K562 (cell line): ENCODE measurements around the gene COL1A1. TPM values are rescaled to one million over a fixed set of nuclear protein-coding genes. Genes with fewer than 3 reads are reported as not detected.

Experiments
- ATAC-seq: fragments of 200-7000 bp; cut with Tn5 transposase; 3 replicates; pipeline ENCODE4 v1.9.1; 2020; ENCODE audit warnings: moderate library complexity
- BruUV-seq: library from RNA; stranded (reverse); fragments of 400-500 nt; replicated peaks from 2 replicates; lab custom pipeline; 2021; lab: Mats Ljungman, UMichigan
- CTCF ChIA-PET: fragments of 300-600 bp; formaldehyde crosslinking; extraction: SDS; loops from one replicate; lab custom pipeline; 2021; ENCODE audit warnings: low intra/inter-chr PET ratio; lab: Yijun Ruan, JAX
- POLR2A ChIA-PET: fragments of 300-600, 350-650 bp; sonication (Branson Sonifier 250); formaldehyde crosslinking; extraction: SDS; loops from one replicate; lab custom pipeline; 2021; ENCODE audit warnings: antibody characterized with exemption, inconsistent platforms; lab: Yijun Ruan, JAX
- DNase-seq, 4 experiments: peaks; one replicate each; pipeline versions ENCODE4 v3.0.0 to v3.0.0-alpha.2; 2011 to 2018; ENCODE audit warnings: low spot score in 3 of 4, mixed read lengths in 3 of 4; ENCODE audit errors: extremely low read depth in 1 of 4
- FAIRE-seq: peaks from 2 replicates; lab custom pipeline; 2011; peaks lifted over from hg19 to GRCh38; lab: Jason Lieb, UNC
- H2AFZ ChIP-seq: 2 replicates; pipeline ENCODE4 v1.6.0; 2011; ENCODE audit warnings: low read depth, low read length, control low read depth, inconsistent platforms
- H3K27ac ChIP-seq: fragments of 200-600 bp; 3 replicates; pipeline ENCODE4 v1.8.0; 2011; ENCODE audit warnings: low read depth, mild to moderate bottlenecking, control low read depth, inconsistent platforms, low read length, moderate library complexity, mixed read lengths; ENCODE audit errors: extremely low read depth
- H3K27me3 ChIP-seq, 2 experiments: fragments of 300-600 bp in 1 of 2; 2 replicates in 1 of 2; 3 replicates in 1 of 2; pipeline versions ENCODE4 v1.6.0 to v1.8.0; 2011; ENCODE audit warnings: inconsistent platforms in 2 of 2, low read length in 2 of 2, mild to moderate bottlenecking in 1 of 2, mixed read lengths in 1 of 2, moderate library complexity in 1 of 2; ENCODE audit not compliant: control insufficient read depth in 2 of 2, insufficient read depth in 2 of 2
- H3K36me3 ChIP-seq: fragments of 300-600 bp; 3 replicates; pipeline ENCODE4 v1.8.0; 2011; ENCODE audit warnings: mild to moderate bottlenecking, low read length, inconsistent platforms; ENCODE audit not compliant: control insufficient read depth, insufficient read depth
- H3K4me1 ChIP-seq, 2 experiments: fragments of 200-600 bp in 1 of 2; replicated peaks in 1 of 2; 2 replicates in 1 of 2; 3 replicates in 1 of 2; pipeline versions ENCODE4 v1.5.1 to v1.8.0; 2011; ENCODE audit warnings: inconsistent platforms in 2 of 2, low read length in 2 of 2, mild to moderate bottlenecking in 1 of 2, mixed read lengths in 1 of 2, moderate library complexity in 1 of 2; ENCODE audit not compliant: control insufficient read depth in 2 of 2, insufficient read depth in 2 of 2
- H3K4me2 ChIP-seq: 2 replicates; pipeline ENCODE4 v1.6.1; 2011; ENCODE audit warnings: low read length, control low read depth, inconsistent platforms, mixed read lengths; ENCODE audit not compliant: insufficient read depth
- H3K4me3 ChIP-seq: fragments of 200-600 bp; sonication (generic), shearing (Covaris generic); 2 replicates; pipeline ENCODE4 v1.5.1; 2016; ENCODE audit warnings: control low read depth, inconsistent platforms
- H3K79me2 ChIP-seq: fragments of 200-600 bp; 3 replicates; pipeline ENCODE4 v1.8.0; 2011; ENCODE audit warnings: low read length, inconsistent platforms; ENCODE audit not compliant: control insufficient read depth, insufficient read depth
- H3K9ac ChIP-seq, 2 experiments: 2 replicates each; pipeline versions ENCODE4 v1.6.0 to v1.6.1; 2011; ENCODE audit warnings: low read depth in 2 of 2, low read length in 2 of 2, control low read depth in 1 of 2, inconsistent platforms in 1 of 2, mild to moderate bottlenecking in 1 of 2, mixed read lengths in 1 of 2; ENCODE audit not compliant: insufficient read depth in 1 of 2
- H3K9me1 ChIP-seq: one replicate; pipeline ENCODE4 v1.6.0; 2011; ENCODE audit warnings: inconsistent platforms, mild to moderate bottlenecking, low read length, moderate library complexity; ENCODE audit not compliant: control insufficient read depth, insufficient read depth
- H3K9me3 ChIP-seq: replicated peaks from 2 replicates; pipeline ENCODE4 v1.5.1; 2011; ENCODE audit warnings: low read depth, low read length, inconsistent platforms; ENCODE audit not compliant: control insufficient read depth, insufficient read depth
- H4K20me1 ChIP-seq: replicated peaks from 2 replicates; pipeline ENCODE4 v1.6.1; 2011; ENCODE audit warnings: low read length, inconsistent platforms, mixed read lengths; ENCODE audit not compliant: control insufficient read depth, insufficient read depth
- ZBTB7A ChIP-seq: IDR thresholded peaks from 2 replicates; pipeline ENCODE4 v1.6.1; 2011; ENCODE audit warnings: low read depth, mild to moderate bottlenecking, low read length, moderate library complexity, borderline replicate concordance; ENCODE audit not compliant: control insufficient read depth
- ZNF639 ChIP-seq, 2 experiments: fragments of 200-800 bp in 1 of 2; sonication (Bioruptor generic) in 1 of 2; sonication (generic) in 1 of 2; formaldehyde crosslinking in 1 of 2; IDR thresholded peaks in 1 of 2; conservative IDR thresholded peaks in 1 of 2; 2 replicates each; pipeline versions ENCODE4 v1.5.0 to v1.6.1; 2016 to 2020; ENCODE audit warnings: missing compliant biosample characterization in 1 of 2, missing genetic modification characterization in 1 of 2, missing genetic modification reagents in 1 of 2
- WGBS: fragments of 100-300 bp; shearing (Covaris generic); methylation state at CpG from one replicate; pipeline ENCODE4 v1.1.6; 2016; ENCODE audit warnings: low coverage, mixed read lengths; ENCODE audit not compliant: insufficient coverage; ENCODE audit errors: missing lambda C conversion rate; 5-methylcytosine and 5-hydroxymethylcytosine counted together
- in situ Hi-C: fragments of 300-500 bp; cut with MboI; formaldehyde crosslinking; loops from 4 replicates; pipeline ENCODE4 v1.15.0; 2018; ENCODE audit warnings: inconsistent platforms, mixed read lengths
- intact Hi-C: fragments of 100-400 bp; cut with micrococcal nuclease; formaldehyde crosslinking; loops from 2 replicates; pipeline ENCODE4 v1.14.2; 2022
- polyA plus RNA-seq, 8 experiments: library from polyadenylated mRNA; depleted of rRNA in 4 of 8; stranded (reverse) in 5 of 8; unstranded in 3 of 8; fragments of >200 nt; fragmentation: Nextera tagmentation in 2 of 8; fragmentation: Illumina TruSeq in 1 of 8; extraction: Ambion mirVana in 2 of 8; extraction: Trizol in 1 of 8; gene quantifications; 2 replicates each; pipeline versions ENCODE4 v1.2.1 to v1.2.3, GENCODE V29; 2011 to 2014; ENCODE audit warnings: inconsistent platforms in 1 of 8, missing spikeins in 1 of 8
- total RNA-seq, 7 experiments: library from RNA; depleted of rRNA in 6 of 7; stranded (reverse); fragments of >200 nt in 6 of 7; fragmentation: Illumina TruSeq in 2 of 7; extraction: Trizol in 2 of 7; gene quantifications; 2 replicates each; pipeline versions ENCODE4 v1.2.1 to v1.2.3, GENCODE V29; 2011 to 2021; ENCODE audit warnings: low replicate concordance in 1 of 7

Gene COL1A1
- total and polyA plus RNA-seq, 9 of the 15 experiments (the other 6 are each of a cell fraction or from before 2014, with no cell fraction given), result 0.04 to 3.4 (median 0.18) TPM

GRCh38 chr17:50199211-50199802 is 2.1 kb downstream of the COL1A1 start:
- Histone ChIP-seq H3K9me3 (no peaks in the 10 kb centered on the region), H2AFZ (peak overlapping the region; percentile 90), H3K79me2 (no peaks in the 10 kb centered on the region), H3K9me1 (no peaks in the 10 kb centered on the region), H3K36me3 (no peaks in the 10 kb centered on the region), H3K27ac (no peak overlapping the region), H3K4me2 (0 out of 2 replicates have a peak overlapping the region, but pooled peaks have one; percentile 83), H3K27me3 (peaks cover 9 to 42% of the 10 kb centered on the region in 2 experiments; a peak in 4 of 5 replicates), H3K4me3 (peak overlapping the region; percentile 41), H3K9ac (peak overlapping the region in 1 of 2 experiments; percentile 74; a peak in 1 of 4 replicates), H4K20me1 (peaks cover 7% of the 10 kb centered on the region; the same call in 1 of the 2 replicates), H3K4me1 (peaks cover 4 to 25% of the 10 kb centered on the region in 2 experiments; a peak in 3 of 5 replicates)
- POLR2A ChIA-PET, result interaction anchor here (1.2 kb wide), 1 partner anchor 11 kb away, joined by 4 read pairs; no protein-coding TSS in a partner anchor
- no peak for DNase-seq
- TF ChIP-seq ZNF639 (CRISPR knock-in tag; conservative IDR thresholded peaks at IDR 0.05 in 1 of 2, IDR thresholded peaks at IDR 0.05 in 1 of 2), result no peak
- 0 out of 2 replicates have a peak, but pooled peaks have one; percentile 23 for TF ChIP-seq ZBTB7A
- no TSS peak for BruUV-seq
- no peak for ATAC-seq
- in situ Hi-C loops (no loop called here), intact Hi-C loops (loop anchor here (2.0 kb wide), 1 partner anchor 85 kb away; no protein-coding TSS in a partner anchor)
- CTCF ChIA-PET, result interaction anchor here (0.8 to 5.1 kb wide), 10 partner anchors 30 to 279 kb away, joined by 3 to 147 read pairs (median 8); partner anchors contain the start of genes RSAD1 and TMEM92
- no peak for FAIRE-seq
- WGBS, result 17% methylated on average over 10 of the region's 41 CpGs
